Esophagus squamous epithelium (tissue), 4 donors: ENCODE data around the gene TMEM164.

Experiments used
- POLR2A ChIP-seq, 4 donors: fragments of 450-650 bp; IDR thresholded peaks; one replicate each; pipeline ENCODE4 v1.6.1; 2017; ENCODE audit warnings: antibody characterized with exemption in 4 of 4, mild to moderate bottlenecking in 4 of 4, moderate library complexity in 3 of 4
- TF ChIP-seq, protein P1 (sequence below), 6 experiments: fragments of 450-650 bp in 4 of 6; fragments of 200-600 bp in 2 of 6; sonication (generic) in 2 of 6; IDR thresholded peaks; one replicate each; pipeline ENCODE4 v1.5.1; 2016 to 2019; ENCODE audit warnings: antibody characterized with exemption in 6 of 6, mild to moderate bottlenecking in 4 of 6, moderate library complexity in 4 of 6

DNA sequence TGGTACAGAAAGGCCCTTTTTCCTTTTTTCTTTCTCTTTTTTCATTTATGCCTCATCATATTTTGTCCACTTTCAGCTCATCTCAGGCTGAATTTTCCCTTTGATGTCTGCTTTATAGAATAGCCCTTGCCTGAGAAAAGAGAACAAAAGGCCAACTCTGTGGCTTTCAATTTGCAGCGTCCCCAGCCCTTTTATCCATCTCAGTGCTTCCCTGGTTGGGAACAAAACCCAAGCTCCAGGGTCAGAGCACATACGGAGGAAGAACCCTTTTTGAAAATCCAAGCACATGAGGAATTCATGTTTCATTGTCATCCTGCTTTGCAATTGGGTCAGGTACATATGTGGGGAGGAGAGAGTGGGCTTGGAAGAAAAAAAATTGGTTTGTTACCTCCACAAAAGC is 47.5 kb downstream of the TMEM164 start:
- TF ChIP-seq, protein P1, sequence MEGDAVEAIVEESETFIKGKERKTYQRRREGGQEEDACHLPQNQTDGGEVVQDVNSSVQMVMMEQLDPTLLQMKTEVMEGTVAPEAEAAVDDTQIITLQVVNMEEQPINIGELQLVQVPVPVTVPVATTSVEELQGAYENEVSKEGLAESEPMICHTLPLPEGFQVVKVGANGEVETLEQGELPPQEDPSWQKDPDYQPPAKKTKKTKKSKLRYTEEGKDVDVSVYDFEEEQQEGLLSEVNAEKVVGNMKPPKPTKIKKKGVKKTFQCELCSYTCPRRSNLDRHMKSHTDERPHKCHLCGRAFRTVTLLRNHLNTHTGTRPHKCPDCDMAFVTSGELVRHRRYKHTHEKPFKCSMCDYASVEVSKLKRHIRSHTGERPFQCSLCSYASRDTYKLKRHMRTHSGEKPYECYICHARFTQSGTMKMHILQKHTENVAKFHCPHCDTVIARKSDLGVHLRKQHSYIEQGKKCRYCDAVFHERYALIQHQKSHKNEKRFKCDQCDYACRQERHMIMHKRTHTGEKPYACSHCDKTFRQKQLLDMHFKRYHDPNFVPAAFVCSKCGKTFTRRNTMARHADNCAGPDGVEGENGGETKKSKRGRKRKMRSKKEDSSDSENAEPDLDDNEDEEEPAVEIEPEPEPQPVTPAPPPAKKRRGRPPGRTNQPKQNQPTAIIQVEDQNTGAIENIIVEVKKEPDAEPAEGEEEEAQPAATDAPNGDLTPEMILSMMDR (IDR thresholded peaks at IDR 0.05), result no peak
- no peak for TF ChIP-seq POLR2A (IDR thresholded peaks at IDR 0.05)
